ENCODE measurements around the gene CTXND2.
"Not testable (repeated sequence)": the region's sequence is repeated elsewhere in the genome, so short reads cannot be mapped to it uniquely, and the experiment has no call there.

CTXND2 gene

GRCh38 chr1:150864200-150864599, 22.7 kb upstream of the CTXND2 start:
- H3K4me1 ChIP-seq (ENCODE audit: control insufficient read depth, insufficient read depth, low read length, poor library complexity, severe bottlenecking); H3K9me3 ChIP-seq (ENCODE audit: control insufficient read depth, low read length); H3K4me3 ChIP-seq (ENCODE audit: insufficient read depth, low read depth, low read length, poor library complexity, severe bottlenecking); H3K27me3 ChIP-seq (replicated peaks; ENCODE audit: control insufficient read depth, insufficient read depth, low read length, poor library complexity, severe bottlenecking); H3K27ac ChIP-seq (ENCODE audit: insufficient read depth, low read length, poor library complexity, severe bottlenecking); DNase-seq; H3K36me3 ChIP-seq (ENCODE audit: control insufficient read depth, insufficient read depth, low read length): not testable (repeated sequence)

GRCh38 chr1:150869683-150870082, 17.3 kb upstream of the CTXND2 start:
- no peak overlapping the region for H3K27ac ChIP-seq (ENCODE audit: insufficient read depth, low read length, poor library complexity, severe bottlenecking)
- H3K27me3 ChIP-seq (replicated peaks; ENCODE audit: control insufficient read depth, insufficient read depth, low read length, poor library complexity, severe bottlenecking), result no peaks in the 10 kb centered on the region
- H3K36me3 ChIP-seq (ENCODE audit: control insufficient read depth, insufficient read depth, low read length), result no peaks in the 10 kb centered on the region
- no peak overlapping the region for H3K4me3 ChIP-seq (ENCODE audit: insufficient read depth, low read depth, low read length, poor library complexity, severe bottlenecking)
- DNase-seq, result no peak
- no peaks in the 10 kb centered on the region for H3K9me3 ChIP-seq (ENCODE audit: control insufficient read depth, low read length)
- H3K4me1 ChIP-seq (ENCODE audit: control insufficient read depth, insufficient read depth, low read length, poor library complexity, severe bottlenecking), result peaks cover 8% of the 10 kb centered on the region

- no peaks in the 10 kb centered on the region for H3K9me3 ChIP-seq (ENCODE audit: control insufficient read depth, low read length)
- no peak overlapping the region for H3K4me3 ChIP-seq (ENCODE audit: insufficient read depth, low read depth, low read length, poor library complexity, severe bottlenecking)
- no peak for DNase-seq
- no peaks in the 10 kb centered on the region for H3K27me3 ChIP-seq (replicated peaks; ENCODE audit: control insufficient read depth, insufficient read depth, low read length, poor library complexity, severe bottlenecking)
- H3K27ac ChIP-seq (ENCODE audit: insufficient read depth, low read length, poor library complexity, severe bottlenecking), result no peak overlapping the region
- no peaks in the 10 kb centered on the region for H3K36me3 ChIP-seq (ENCODE audit: control insufficient read depth, insufficient read depth, low read length)
- peaks cover 12% of the 10 kb centered on the region for H3K4me1 ChIP-seq (ENCODE audit: control insufficient read depth, insufficient read depth, low read length, poor library complexity, severe bottlenecking)
These were observed 14.4 kb upstream of the CTXND2 start for GRCh38 chr1:150872572-150872971.

GRCh38 chr1:150873521-150873920, 13.4 kb upstream of the CTXND2 start:
- H3K4me1 ChIP-seq (ENCODE audit: control insufficient read depth, insufficient read depth, low read length, poor library complexity, severe bottlenecking), result peaks cover 12% of the 10 kb centered on the region
- H3K4me3 ChIP-seq (ENCODE audit: insufficient read depth, low read depth, low read length, poor library complexity, severe bottlenecking), result no peak overlapping the region
- no peaks in the 10 kb centered on the region for H3K27me3 ChIP-seq (replicated peaks; ENCODE audit: control insufficient read depth, insufficient read depth, low read length, poor library complexity, severe bottlenecking)
- DNase-seq, result no peak
- no peaks in the 10 kb centered on the region for H3K9me3 ChIP-seq (ENCODE audit: control insufficient read depth, low read length)
- no peak overlapping the region for H3K27ac ChIP-seq (ENCODE audit: insufficient read depth, low read length, poor library complexity, severe bottlenecking)
- H3K36me3 ChIP-seq (ENCODE audit: control insufficient read depth, insufficient read depth, low read length), result no peaks in the 10 kb centered on the region

GRCh38 chr1:150874455-150875196, 12.3 kb upstream of the CTXND2 start:
- peak overlapping the region; percentile 16 for H3K4me3 ChIP-seq (ENCODE audit: insufficient read depth, low read depth, low read length, poor library complexity, severe bottlenecking)

GRCh38 chr1:150875197-150876118, 11.5 kb upstream of the CTXND2 start:
- Histone ChIP-seq H3K36me3 (ENCODE audit: control insufficient read depth, insufficient read depth, low read length) (no peaks in the 10 kb centered on the region), H3K4me3 (ENCODE audit: insufficient read depth, low read depth, low read length, poor library complexity, severe bottlenecking) (peak overlapping the region; percentile 96), H3K9me3 (ENCODE audit: control insufficient read depth, low read length) (no peaks in the 10 kb centered on the region), H3K27ac (ENCODE audit: insufficient read depth, low read length, poor library complexity, severe bottlenecking) (peak overlapping the region; percentile 83), H3K27me3 (replicated peaks; ENCODE audit: control insufficient read depth, insufficient read depth, low read length, poor library complexity, severe bottlenecking) (no peaks in the 10 kb centered on the region), H3K4me1 (ENCODE audit: control insufficient read depth, insufficient read depth, low read length, poor library complexity, severe bottlenecking) (peaks cover 12% of the 10 kb centered on the region)
- no peak for DNase-seq

More at GRCh38 chr1:150874455-150875196, 12.3 kb upstream of the CTXND2 start:
- H3K27ac ChIP-seq (ENCODE audit: insufficient read depth, low read length, poor library complexity, severe bottlenecking), result no peak overlapping the region
- H3K27me3 ChIP-seq (replicated peaks; ENCODE audit: control insufficient read depth, insufficient read depth, low read length, poor library complexity, severe bottlenecking), result no peaks in the 10 kb centered on the region
- H3K9me3 ChIP-seq (ENCODE audit: control insufficient read depth, low read length), result no peaks in the 10 kb centered on the region
- H3K36me3 ChIP-seq (ENCODE audit: control insufficient read depth, insufficient read depth, low read length), result no peaks in the 10 kb centered on the region
- H3K4me1 ChIP-seq (ENCODE audit: control insufficient read depth, insufficient read depth, low read length, poor library complexity, severe bottlenecking), result peaks cover 12% of the 10 kb centered on the region
- DNase-seq, result no peak

GRCh38 chr1:150876119-150876454, 10.8 kb upstream of the CTXND2 start:
- H3K9me3 ChIP-seq (ENCODE audit: control insufficient read depth, low read length), result no peaks in the 10 kb centered on the region
- H3K4me3 ChIP-seq (ENCODE audit: insufficient read depth, low read depth, low read length, poor library complexity, severe bottlenecking), result peak overlapping the region; percentile 96
- peaks cover 12% of the 10 kb centered on the region for H3K4me1 ChIP-seq (ENCODE audit: control insufficient read depth, insufficient read depth, low read length, poor library complexity, severe bottlenecking)
- H3K27ac ChIP-seq (ENCODE audit: insufficient read depth, low read length, poor library complexity, severe bottlenecking), result peak overlapping the region; percentile 83
- no peaks in the 10 kb centered on the region for H3K36me3 ChIP-seq (ENCODE audit: control insufficient read depth, insufficient read depth, low read length)
- DNase-seq, result no peak
- no peaks in the 10 kb centered on the region for H3K27me3 ChIP-seq (replicated peaks; ENCODE audit: control insufficient read depth, insufficient read depth, low read length, poor library complexity, severe bottlenecking)

- H3K36me3 ChIP-seq (ENCODE audit: control insufficient read depth, insufficient read depth, low read length); H3K9me3 ChIP-seq (ENCODE audit: control insufficient read depth, low read length); H3K4me3 ChIP-seq (ENCODE audit: insufficient read depth, low read depth, low read length, poor library complexity, severe bottlenecking); H3K27me3 ChIP-seq (replicated peaks; ENCODE audit: control insufficient read depth, insufficient read depth, low read length, poor library complexity, severe bottlenecking); DNase-seq; H3K27ac ChIP-seq (ENCODE audit: insufficient read depth, low read length, poor library complexity, severe bottlenecking): not testable (repeated sequence)
- peaks cover 11% of the 10 kb centered on the region for H3K4me1 ChIP-seq (ENCODE audit: control insufficient read depth, insufficient read depth, low read length, poor library complexity, severe bottlenecking)
These were observed 8.0 kb upstream of the CTXND2 start for GRCh38 chr1:150878931-150879330.

- Histone ChIP-seq H3K27me3 (replicated peaks; ENCODE audit: control insufficient read depth, insufficient read depth, low read length, poor library complexity, severe bottlenecking) (no peaks in the 10 kb centered on the region), H3K36me3 (ENCODE audit: control insufficient read depth, insufficient read depth, low read length) (no peaks in the 10 kb centered on the region), H3K4me1 (ENCODE audit: control insufficient read depth, insufficient read depth, low read length, poor library complexity, severe bottlenecking) (no peaks in the 10 kb centered on the region), H3K27ac (ENCODE audit: insufficient read depth, low read length, poor library complexity, severe bottlenecking) (no peak overlapping the region), H3K9me3 (ENCODE audit: control insufficient read depth, low read length) (no peaks in the 10 kb centered on the region), H3K4me3 (ENCODE audit: insufficient read depth, low read depth, low read length, poor library complexity, severe bottlenecking) (no peak overlapping the region)
- DNase-seq, result no peak
These were observed 5.4 kb upstream of the CTXND2 start for GRCh38 chr1:150881331-150882070.
